ENCODE measurements around the gene CD82. TPM values are rescaled to one million over a fixed set of nuclear protein-coding genes. Genes with fewer than 3 reads are reported as not detected.

CD82 gene
- total and polyA plus RNA-seq, 2 of the 13 experiments (the other 11 are each of a cell fraction or from before 2014, with no cell fraction given) = 0.05 TPM; not detected in 1

- intact Hi-C loops (cut with micrococcal nuclease; ENCODE audit: unreplicated experiment) = no loop called here
- no peak for FAIRE-seq
- POLR2A ChIA-PET = no interaction called here
Observed at GRCh38 chr11:44524751-44525201, 40.7 kb upstream of the CD82 start.

More at GRCh38 chr11:44524751-44525201, 40.7 kb upstream of the CD82 start:
- H2AFZ ChIP-seq (ENCODE audit: low read length) = no peak overlapping the region
- no peaks in the 10 kb centered on the region for H3K4me1 ChIP-seq (ENCODE audit: insufficient read depth, low read length)
- H3K36me3 ChIP-seq (replicated peaks in 1 of 2; ENCODE audit: control insufficient read depth in 1 of 2, insufficient read depth in 2 of 2, low read length in 2 of 2) = no peaks in the 10 kb centered on the region
- no peaks in the 10 kb centered on the region for H3K79me2 ChIP-seq (ENCODE audit: insufficient read depth, low read length)
- DNase-seq (ENCODE audit: low spot score) (no peak), ATAC-seq (no peak)
- H3K27ac ChIP-seq (ENCODE audit: extremely low read length, insufficient read depth, low read length) = no peak overlapping the region
- TF ChIP-seq MAFF (IDR thresholded peaks at IDR 0.05; ENCODE audit: low read depth, low read length) (0 out of 2 replicates have a peak, but pooled peaks have one; percentile 19), ZNF30 (CRISPR knock-in tag; IDR thresholded peaks at IDR 0.05) (no peak), GABPB1 (CRISPR knock-in tag; IDR thresholded peaks at IDR 0.05) (no peak), KLF11 (CRISPR knock-in tag; IDR thresholded peaks at IDR 0.05) (no peak), ZNF776 (CRISPR knock-in tag; IDR thresholded peaks at IDR 0.05) (no peak), MBD4 (IDR thresholded peaks at IDR 0.05; ENCODE audit: borderline replicate concordance, low read length) (no peak), ZBTB14 (CRISPR knock-in tag; IDR thresholded peaks at IDR 0.05) (no peak), MAFK (conservative IDR thresholded peaks at IDR 0.05 in 1 of 2, IDR thresholded peaks at IDR 0.05 in 1 of 2; ENCODE audit: low read length in 2 of 2) (0 out of 4 replicates have a peak, but pooled peaks of 1 of the 2 experiments have one; percentile 14)
- in situ Hi-C loops (cut with HindIII; ENCODE audit: extremely low pct_ligation_motif_present, low pct_unique_long_range_greater_than_20kb) = loop anchor here (25.0 kb wide), 1 partner anchor 237 kb away; no protein-coding TSS in a partner anchor
- no peak overlapping the region for H3K4me3 ChIP-seq (replicated peaks in 1 of 3; ENCODE audit: insufficient read depth in 1 of 3, low read depth in 2 of 3, low read length in 3 of 3)
- H4K20me1 ChIP-seq (ENCODE audit: insufficient read depth, low read length) = no peaks in the 10 kb centered on the region
- H3K4me2 ChIP-seq (ENCODE audit: low read depth, low read length) = no peak overlapping the region
- CTCF ChIA-PET (ENCODE audit: low intra/inter-chr PET ratio, low total read pairs) = no interaction called here
- no peak overlapping the region for H3K9ac ChIP-seq (ENCODE audit: insufficient read depth, low read depth, low read length)
- peaks cover 3 to 40% of the 10 kb centered on the region in 2 experiments; a peak in 3 of 5 replicates for H3K27me3 ChIP-seq (ENCODE audit: control insufficient read depth in 1 of 2, insufficient read depth in 2 of 2, low read length in 2 of 2)
- WGBS (ENCODE audit: low lambda C conversion rate) = 10% methylated on average over 11 of the region's 12 CpGs
- H3K9me3 ChIP-seq (ENCODE audit: low read length) = no peaks in the 10 kb centered on the region
- no TSS peak for BruUV-seq (replicated peaks)
